ENCODE data around the gene RDH8. TPM values are rescaled to one million over a fixed set of nuclear protein-coding genes. Genes with fewer than 3 reads are reported as not detected.

Gene RDH8
- polyA plus RNA-seq, 2 of the 4 experiments (the other 2 are of a cell fraction), result 0.05 TPM; not detected in 1

DNA sequence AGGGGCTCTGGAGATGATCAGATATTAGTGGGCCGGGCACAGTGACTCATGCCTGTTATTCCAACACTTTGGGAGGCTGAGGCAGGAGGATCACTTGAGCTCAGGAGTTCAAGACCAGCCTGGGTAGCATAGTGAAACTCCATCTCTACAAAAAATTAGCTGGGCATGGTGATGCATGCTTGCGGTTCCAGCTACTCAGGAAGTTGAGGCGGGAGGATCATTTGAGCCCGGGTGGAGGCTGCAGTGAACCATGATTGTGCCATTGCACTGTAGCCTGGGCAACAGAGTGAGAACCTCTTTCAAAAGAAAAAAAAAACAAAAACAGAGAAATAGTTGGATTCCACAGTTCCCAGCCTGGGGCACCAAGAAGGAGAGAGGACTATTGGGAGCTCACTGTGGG lies 54.9 kb downstream of the RDH8 start:
- no peak for DNase-seq (ENCODE audit: low read depth in 1 of 2, low spot score in 1 of 2)
- WGBS (ENCODE audit: missing lambda C conversion rate), result 27% methylated on average over 4 of the region's 4 CpGs
- POLR2A ChIA-PET, result no interaction called here

DNA sequence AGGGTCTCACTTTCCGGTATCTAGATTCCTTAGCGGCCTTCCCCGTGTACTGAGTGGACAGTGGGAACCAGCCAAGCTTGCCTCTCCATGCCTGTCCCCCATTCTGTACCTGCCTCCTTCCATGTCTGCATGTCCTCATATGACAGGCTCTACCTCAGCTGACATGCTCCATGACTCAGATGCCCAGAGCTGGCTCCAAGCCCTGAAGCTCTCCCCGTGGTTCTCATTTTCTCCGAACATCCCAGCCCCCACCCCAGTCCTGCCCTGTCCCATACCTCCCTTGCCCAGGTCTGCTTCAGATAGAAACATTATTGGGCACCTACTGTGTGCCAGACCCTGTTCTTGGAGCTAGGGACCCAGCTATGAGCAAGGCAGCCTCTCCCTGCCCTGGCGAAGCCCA lies 55.8 kb downstream of the RDH8 start:
- H3K4me1 ChIP-seq, result peaks cover 7% of the 10 kb centered on the region
- 0 out of 3 replicates have a peak overlapping the region, but pooled peaks have one; percentile 8 for H3K4me2 ChIP-seq
- ATAC-seq (peak; percentile 53 to 78; a peak in 5 of 6 replicates), FAIRE-seq (no peak), DNase-seq (ENCODE audit: low read depth in 1 of 2, low spot score in 1 of 2) (no peak)
- WGBS (ENCODE audit: missing lambda C conversion rate), result 24% methylated on average over 6 of the region's 6 CpGs
- TF ChIP-seq POLR2A (IDR thresholded peaks at IDR 0.05; ENCODE audit: low read length) (no peak), NFE2L2 (conservative IDR thresholded peaks at IDR 0.05; ENCODE audit: low read length) (no peak), SREBF2 (IDR thresholded peaks at IDR 0.05) (no peak), HOXB13 (CRISPR knock-in tag; IDR thresholded peaks at IDR 0.05; ENCODE audit: low read depth) (no peak), CEBPB (IDR thresholded peaks at IDR 0.05) (no peak), FOSB (CRISPR knock-in tag; IDR thresholded peaks at IDR 0.05) (no peak), ZSCAN20 (CRISPR knock-in tag; IDR thresholded peaks at IDR 0.05) (no peak), NR3C1 (IDR thresholded peaks at IDR 0.05) (no peak), ZFP36 (IDR thresholded peaks at IDR 0.05; ENCODE audit: borderline replicate concordance, partially characterized antibody) (no peak), KDM1A (IDR thresholded peaks at IDR 0.05; ENCODE audit: low read depth) (no peak), HDAC2 (IDR thresholded peaks at IDR 0.05) (no peak)
- TF ChIP-seq, protein P1, sequence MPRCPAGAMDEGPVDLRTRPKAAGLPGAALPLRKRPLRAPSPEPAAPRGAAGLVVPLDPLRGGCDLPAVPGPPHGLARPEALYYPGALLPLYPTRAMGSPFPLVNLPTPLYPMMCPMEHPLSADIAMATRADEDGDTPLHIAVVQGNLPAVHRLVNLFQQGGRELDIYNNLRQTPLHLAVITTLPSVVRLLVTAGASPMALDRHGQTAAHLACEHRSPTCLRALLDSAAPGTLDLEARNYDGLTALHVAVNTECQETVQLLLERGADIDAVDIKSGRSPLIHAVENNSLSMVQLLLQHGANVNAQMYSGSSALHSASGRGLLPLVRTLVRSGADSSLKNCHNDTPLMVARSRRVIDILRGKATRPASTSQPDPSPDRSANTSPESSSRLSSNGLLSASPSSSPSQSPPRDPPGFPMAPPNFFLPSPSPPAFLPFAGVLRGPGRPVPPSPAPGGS (IDR thresholded peaks at IDR 0.05), result no peak
- TF ChIP-seq, protein P2, sequence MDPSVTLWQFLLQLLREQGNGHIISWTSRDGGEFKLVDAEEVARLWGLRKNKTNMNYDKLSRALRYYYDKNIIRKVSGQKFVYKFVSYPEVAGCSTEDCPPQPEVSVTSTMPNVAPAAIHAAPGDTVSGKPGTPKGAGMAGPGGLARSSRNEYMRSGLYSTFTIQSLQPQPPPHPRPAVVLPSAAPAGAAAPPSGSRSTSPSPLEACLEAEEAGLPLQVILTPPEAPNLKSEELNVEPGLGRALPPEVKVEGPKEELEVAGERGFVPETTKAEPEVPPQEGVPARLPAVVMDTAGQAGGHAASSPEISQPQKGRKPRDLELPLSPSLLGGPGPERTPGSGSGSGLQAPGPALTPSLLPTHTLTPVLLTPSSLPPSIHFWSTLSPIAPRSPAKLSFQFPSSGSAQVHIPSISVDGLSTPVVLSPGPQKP (IDR thresholded peaks at IDR 0.05; ENCODE audit: low read depth, low read length), result no peak
- TF ChIP-seq, protein P3, sequence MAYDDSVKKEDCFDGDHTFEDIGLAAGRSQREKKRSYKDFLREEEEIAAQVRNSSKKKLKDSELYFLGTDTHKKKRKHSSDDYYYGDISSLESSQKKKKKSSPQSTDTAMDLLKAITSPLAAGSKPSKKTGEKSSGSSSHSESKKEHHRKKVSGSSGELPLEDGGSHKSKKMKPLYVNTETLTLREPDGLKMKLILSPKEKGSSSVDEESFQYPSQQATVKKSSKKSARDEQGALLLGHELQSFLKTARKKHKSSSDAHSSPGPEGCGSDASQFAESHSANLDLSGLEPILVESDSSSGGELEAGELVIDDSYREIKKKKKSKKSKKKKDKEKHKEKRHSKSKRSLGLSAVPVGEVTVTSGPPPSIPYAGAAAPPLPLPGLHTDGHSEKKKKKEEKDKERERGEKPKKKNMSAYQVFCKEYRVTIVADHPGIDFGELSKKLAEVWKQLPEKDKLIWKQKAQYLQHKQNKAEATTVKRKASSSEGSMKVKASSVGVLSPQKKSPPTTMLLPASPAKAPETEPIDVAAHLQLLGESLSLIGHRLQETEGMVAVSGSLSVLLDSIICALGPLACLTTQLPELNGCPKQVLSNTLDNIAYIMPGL (CRISPR knock-in tag; IDR thresholded peaks at IDR 0.05; ENCODE audit: borderline replicate concordance), result no peak
- TF ChIP-seq, protein P4, sequence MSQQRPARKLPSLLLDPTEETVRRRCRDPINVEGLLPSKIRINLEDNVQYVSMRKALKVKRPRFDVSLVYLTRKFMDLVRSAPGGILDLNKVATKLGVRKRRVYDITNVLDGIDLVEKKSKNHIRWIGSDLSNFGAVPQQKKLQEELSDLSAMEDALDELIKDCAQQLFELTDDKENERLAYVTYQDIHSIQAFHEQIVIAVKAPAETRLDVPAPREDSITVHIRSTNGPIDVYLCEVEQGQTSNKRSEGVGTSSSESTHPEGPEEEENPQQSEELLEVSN (IDR thresholded peaks at IDR 0.05; ENCODE audit: borderline replicate concordance, low read depth), result no peak
- TF ChIP-seq, protein P5, sequence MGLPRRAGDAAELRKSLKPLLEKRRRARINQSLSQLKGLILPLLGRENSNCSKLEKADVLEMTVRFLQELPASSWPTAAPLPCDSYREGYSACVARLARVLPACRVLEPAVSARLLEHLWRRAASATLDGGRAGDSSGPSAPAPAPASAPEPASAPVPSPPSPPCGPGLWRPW (IDR thresholded peaks at IDR 0.05), result no peak
- no peak overlapping the region for H3K4me3 ChIP-seq
- H3K9me3 ChIP-seq, result no peaks in the 10 kb centered on the region; the same call in 1 of the 3 replicates
- 0 out of 6 replicates have a peak overlapping the region, but pooled peaks of 1 of the 2 experiments have one; percentile 35 for H3K27ac ChIP-seq
- ChIA-PET POLR2A (no interaction called here), CTCF (interaction anchor here (0.6 to 2.3 kb wide), 4 partner anchors 41 to 320 kb away, joined by 3 to 8 read pairs (median 5); no protein-coding TSS in a partner anchor)

More for the DNA sequence above, 54.9 kb downstream of the RDH8 start:
- H3K4me2 ChIP-seq, result no peak overlapping the region
- peaks cover 7% of the 10 kb centered on the region for H3K4me1 ChIP-seq
- no peak overlapping the region for H3K4me3 ChIP-seq
- H3K9me3 ChIP-seq, result no peaks in the 10 kb centered on the region; the same call in 2 of the 3 replicates
- ATAC-seq (no peak), FAIRE-seq (no peak)
- CTCF ChIA-PET, result interaction anchor here (0.6 to 2.3 kb wide), 4 partner anchors 41 to 320 kb away, joined by 3 to 8 read pairs (median 5); no protein-coding TSS in a partner anchor
- no peak for TF ChIP-seq MAZ (IDR thresholded peaks at IDR 0.05; ENCODE audit: borderline replicate concordance, low read depth, low read length)
- no peak for TF ChIP-seq RFX5 (IDR thresholded peaks at IDR 0.05)
- no peak for TF ChIP-seq RAD21 (conservative IDR thresholded peaks at IDR 0.05 in 1 of 2, IDR thresholded peaks at IDR 0.05 in 1 of 2)
- no peak for TF ChIP-seq ZSCAN20 (CRISPR knock-in tag; IDR thresholded peaks at IDR 0.05)
- no peak for TF ChIP-seq NFE2L2 (conservative IDR thresholded peaks at IDR 0.05; ENCODE audit: low read length)
- no peak for TF ChIP-seq HOXB13 (CRISPR knock-in tag; IDR thresholded peaks at IDR 0.05; ENCODE audit: low read depth)
- no peak for TF ChIP-seq SREBF2 (IDR thresholded peaks at IDR 0.05)
- no peak for TF ChIP-seq CBX8 (IDR thresholded peaks at IDR 0.05)
- TF ChIP-seq JUNB (IDR thresholded peaks at IDR 0.05), result no peak
- TF ChIP-seq, protein P6, sequence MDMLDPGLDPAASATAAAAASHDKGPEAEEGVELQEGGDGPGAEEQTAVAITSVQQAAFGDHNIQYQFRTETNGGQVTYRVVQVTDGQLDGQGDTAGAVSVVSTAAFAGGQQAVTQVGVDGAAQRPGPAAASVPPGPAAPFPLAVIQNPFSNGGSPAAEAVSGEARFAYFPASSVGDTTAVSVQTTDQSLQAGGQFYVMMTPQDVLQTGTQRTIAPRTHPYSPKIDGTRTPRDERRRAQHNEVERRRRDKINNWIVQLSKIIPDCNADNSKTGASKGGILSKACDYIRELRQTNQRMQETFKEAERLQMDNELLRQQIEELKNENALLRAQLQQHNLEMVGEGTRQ (IDR thresholded peaks at IDR 0.05), result no peak
- TF ChIP-seq HEYL (CRISPR knock-in tag; IDR thresholded peaks at IDR 0.05), result no peak
- no peak for TF ChIP-seq MYC (IDR thresholded peaks at IDR 0.05; ENCODE audit: borderline replicate concordance, low read length)
- TF ChIP-seq, protein P4 (IDR thresholded peaks at IDR 0.05; ENCODE audit: borderline replicate concordance, low read depth), result no peak
- no peak for TF ChIP-seq EHF (CRISPR knock-in tag; IDR thresholded peaks at IDR 0.05)
- TF ChIP-seq SMC3 (IDR thresholded peaks at IDR 0.05), result no peak
- no peak for TF ChIP-seq ESRRA (IDR thresholded peaks at IDR 0.05; ENCODE audit: borderline replicate concordance, low read length)
- no peak for TF ChIP-seq NPAS2 (CRISPR knock-in tag; IDR thresholded peaks at IDR 0.05; ENCODE audit: borderline replicate concordance)
- TF ChIP-seq, protein P7, sequence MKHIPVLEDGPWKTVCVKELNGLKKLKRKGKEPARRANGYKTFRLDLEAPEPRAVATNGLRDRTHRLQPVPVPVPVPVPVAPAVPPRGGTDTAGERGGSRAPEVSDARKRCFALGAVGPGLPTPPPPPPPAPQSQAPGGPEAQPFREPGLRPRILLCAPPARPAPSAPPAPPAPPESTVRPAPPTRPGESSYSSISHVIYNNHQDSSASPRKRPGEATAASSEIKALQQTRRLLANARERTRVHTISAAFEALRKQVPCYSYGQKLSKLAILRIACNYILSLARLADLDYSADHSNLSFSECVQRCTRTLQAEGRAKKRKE (CRISPR knock-in tag; IDR thresholded peaks at IDR 0.05; ENCODE audit: low read depth), result no peak
- no peak overlapping the region for H3K27ac ChIP-seq
